ENCODE measurements around the gene TXNRD2.
"Not testable (repeated sequence)": the region's sequence is repeated elsewhere in the genome, so short reads cannot be mapped to it uniquely, and the experiment has no call there.

DNA sequence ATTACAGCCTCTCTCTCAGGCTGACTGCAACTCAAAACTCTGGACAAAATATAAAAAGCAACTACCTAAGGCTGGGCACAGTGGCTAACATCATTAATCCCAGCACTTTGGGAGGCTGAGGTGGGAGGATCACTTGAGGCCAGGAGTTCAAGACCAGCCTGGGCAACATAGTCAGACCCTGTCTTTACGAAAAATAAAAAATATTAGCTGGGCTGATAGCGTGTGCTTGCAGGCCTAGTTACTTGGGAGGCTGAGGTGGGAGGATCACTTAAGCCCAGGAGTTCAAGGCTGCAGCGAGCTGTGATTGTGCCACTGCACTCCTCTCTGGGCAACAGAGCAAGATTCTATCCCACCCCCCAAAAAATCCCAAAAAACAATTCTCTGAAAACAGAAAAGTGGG, 109.6 kb downstream of the TXNRD2 start:
- not testable (repeated sequence) for TF ChIP-seq EZH2 (IDR thresholded peaks at IDR 0.05; ENCODE audit: borderline replicate concordance, insufficient read depth, low read length, poor library complexity, severe bottlenecking); EP300 (conservative IDR thresholded peaks at IDR 0.05; ENCODE audit: poor library complexity, severe bottlenecking); RAD21 (conservative IDR thresholded peaks at IDR 0.05); TAF1 (IDR thresholded peaks at IDR 0.05; ENCODE audit: low read depth)
- TF ChIP-seq, protein P1, sequence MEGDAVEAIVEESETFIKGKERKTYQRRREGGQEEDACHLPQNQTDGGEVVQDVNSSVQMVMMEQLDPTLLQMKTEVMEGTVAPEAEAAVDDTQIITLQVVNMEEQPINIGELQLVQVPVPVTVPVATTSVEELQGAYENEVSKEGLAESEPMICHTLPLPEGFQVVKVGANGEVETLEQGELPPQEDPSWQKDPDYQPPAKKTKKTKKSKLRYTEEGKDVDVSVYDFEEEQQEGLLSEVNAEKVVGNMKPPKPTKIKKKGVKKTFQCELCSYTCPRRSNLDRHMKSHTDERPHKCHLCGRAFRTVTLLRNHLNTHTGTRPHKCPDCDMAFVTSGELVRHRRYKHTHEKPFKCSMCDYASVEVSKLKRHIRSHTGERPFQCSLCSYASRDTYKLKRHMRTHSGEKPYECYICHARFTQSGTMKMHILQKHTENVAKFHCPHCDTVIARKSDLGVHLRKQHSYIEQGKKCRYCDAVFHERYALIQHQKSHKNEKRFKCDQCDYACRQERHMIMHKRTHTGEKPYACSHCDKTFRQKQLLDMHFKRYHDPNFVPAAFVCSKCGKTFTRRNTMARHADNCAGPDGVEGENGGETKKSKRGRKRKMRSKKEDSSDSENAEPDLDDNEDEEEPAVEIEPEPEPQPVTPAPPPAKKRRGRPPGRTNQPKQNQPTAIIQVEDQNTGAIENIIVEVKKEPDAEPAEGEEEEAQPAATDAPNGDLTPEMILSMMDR (IDR thresholded peaks at IDR 0.05; ENCODE audit: poor library complexity, severe bottlenecking) = not testable (repeated sequence)
